Measurements from ENCODE around the gene SORCS2. TPM values are rescaled to one million over a fixed set of nuclear protein-coding genes. Genes with fewer than 3 reads are reported as not detected.

SORCS2 gene
- total and polyA plus RNA-seq, 2 donors: 2.2 to 2.7 TPM

DNA sequence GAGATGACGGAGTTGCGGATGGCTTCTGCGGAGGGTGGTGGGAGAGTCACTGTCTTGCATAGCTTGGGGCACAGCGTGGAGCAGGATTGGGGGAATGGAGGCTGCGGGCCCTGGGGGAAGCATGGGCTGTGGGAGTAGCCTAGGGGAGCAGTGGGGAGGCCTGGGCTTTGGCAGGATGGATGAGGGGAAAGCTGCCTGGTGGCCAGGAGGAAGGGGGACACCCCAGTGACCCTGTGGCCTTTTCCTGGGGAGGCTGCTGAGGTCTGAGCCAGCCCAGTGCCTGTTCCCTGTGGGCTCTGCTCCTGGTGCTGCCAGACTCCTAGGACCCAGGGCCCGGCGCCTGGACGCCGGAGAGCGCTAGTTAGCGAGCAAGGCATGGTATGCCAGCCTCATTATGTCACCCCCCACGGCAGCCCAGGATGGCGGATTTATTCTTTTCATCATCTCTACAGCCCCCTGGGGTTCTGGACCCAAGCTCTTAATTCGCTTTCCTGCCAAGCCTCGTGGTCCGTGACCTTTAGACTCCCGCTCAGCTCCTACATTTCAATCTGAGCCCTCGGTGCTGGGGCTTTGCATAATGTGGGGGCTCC, 39.8 kb downstream of the SORCS2 start:
- Histone ChIP-seq H3K36me3 (ENCODE audit: control insufficient read depth in 2 of 2, insufficient read depth in 2 of 2, low read length in 1 of 2) (no peaks in the 10 kb centered on the region), H3K27ac (ENCODE audit: low read depth in 1 of 2, low read length in 1 of 2) (no peak overlapping the region), H3K4me1 (ENCODE audit: control insufficient read depth in 2 of 2, insufficient read depth in 2 of 2, low read length in 2 of 2) (no peaks in the 10 kb centered on the region), H3K27me3 (ENCODE audit: control insufficient read depth in 2 of 2, insufficient read depth in 1 of 2, low read length in 1 of 2) (no peaks in the 10 kb centered on the region), H3K4me3 (ENCODE audit: low read length in 2 of 2) (no peak overlapping the region), H3K9me3 (ENCODE audit: control insufficient read depth in 2 of 2, insufficient read depth in 1 of 2, low read length in 1 of 2) (no peaks in the 10 kb centered on the region)
- 93% methylated on average over 18 of the region's 18 CpGs for whole genome bisulfite sequencing
- no peak for DNase-seq (ENCODE audit: low read depth in 6 of 9, low spot score in 9 of 9)

DNA sequence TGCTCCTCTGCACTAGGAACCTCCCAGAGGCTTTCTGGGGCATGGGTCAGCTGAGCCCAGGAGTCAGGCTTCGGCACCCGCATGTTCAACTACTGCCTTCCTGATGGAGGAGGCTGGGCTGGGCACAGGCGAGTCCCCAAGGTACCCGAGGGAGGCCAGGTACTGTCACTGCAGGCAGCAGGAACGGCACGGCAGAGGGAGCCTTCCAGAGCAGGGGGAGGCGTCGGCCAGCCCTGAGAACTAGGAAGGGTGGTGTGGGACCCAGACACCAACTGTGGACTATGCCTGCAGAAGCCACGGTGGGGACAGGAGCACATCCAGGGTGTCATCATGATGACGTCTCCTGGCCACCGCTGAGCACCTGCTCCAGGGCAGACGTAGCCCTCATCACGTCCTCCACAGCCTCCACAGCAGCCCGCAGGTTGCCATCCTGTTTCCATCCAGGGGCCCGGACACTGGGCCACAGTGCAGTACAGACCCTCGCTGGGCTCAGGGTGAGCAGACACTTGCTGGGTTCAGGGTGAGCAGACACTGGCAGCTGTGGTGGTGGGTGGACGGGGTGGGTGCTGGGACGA, 40.8 kb downstream of the SORCS2 start:
- Histone ChIP-seq H3K36me3 (ENCODE audit: control insufficient read depth in 2 of 2, insufficient read depth in 2 of 2, low read length in 1 of 2) (no peaks in the 10 kb centered on the region), H3K9me3 (ENCODE audit: control insufficient read depth in 2 of 2, insufficient read depth in 1 of 2, low read length in 1 of 2) (no peaks in the 10 kb centered on the region), H3K27ac (ENCODE audit: low read depth in 1 of 2, low read length in 1 of 2) (no peak overlapping the region), H3K4me3 (ENCODE audit: low read length in 2 of 2) (no peak overlapping the region), H3K4me1 (ENCODE audit: control insufficient read depth in 2 of 2, insufficient read depth in 2 of 2, low read length in 2 of 2) (no peaks in the 10 kb centered on the region), H3K27me3 (ENCODE audit: control insufficient read depth in 2 of 2, insufficient read depth in 1 of 2, low read length in 1 of 2) (no peaks in the 10 kb centered on the region)
- no peak for DNase-seq (ENCODE audit: low read depth in 6 of 9, low spot score in 9 of 9)
- 90% methylated on average over 18 of the region's 18 CpGs for WGBS

DNA sequence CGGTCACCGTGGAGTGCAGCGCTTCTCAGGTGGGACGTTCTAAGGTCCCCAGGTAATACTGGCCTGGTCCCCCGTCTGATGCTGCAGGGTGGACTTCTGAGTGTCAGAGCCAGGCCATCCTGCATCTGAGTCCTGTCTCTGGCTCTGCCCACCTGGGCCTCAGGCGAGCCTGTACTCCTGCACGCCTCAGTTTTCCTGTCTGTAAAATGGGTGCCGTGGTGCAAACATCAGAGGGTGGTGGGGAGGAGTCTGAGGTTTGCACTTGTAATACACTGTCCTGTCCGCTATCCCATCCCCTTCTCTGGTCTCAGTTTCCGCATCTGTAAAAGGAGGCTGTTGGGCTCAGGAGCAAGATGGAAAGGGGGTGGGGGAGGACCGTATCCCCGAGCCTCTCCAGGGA, 41.3 kb downstream of the SORCS2 start:
- Histone ChIP-seq H3K27me3 (ENCODE audit: control insufficient read depth in 2 of 2, insufficient read depth in 1 of 2, low read length in 1 of 2) (no peaks in the 10 kb centered on the region), H3K36me3 (ENCODE audit: control insufficient read depth in 2 of 2, insufficient read depth in 2 of 2, low read length in 1 of 2) (no peaks in the 10 kb centered on the region), H3K4me1 (ENCODE audit: control insufficient read depth in 2 of 2, insufficient read depth in 2 of 2, low read length in 2 of 2) (no peaks in the 10 kb centered on the region), H3K4me3 (ENCODE audit: low read length in 2 of 2) (no peak overlapping the region), H3K9me3 (ENCODE audit: control insufficient read depth in 2 of 2, insufficient read depth in 1 of 2, low read length in 1 of 2) (peaks cover 0 to 5% of the 10 kb centered on the region in 2 donors), H3K27ac (ENCODE audit: low read depth in 1 of 2, low read length in 1 of 2) (no peak overlapping the region)
- DNase-seq (ENCODE audit: low read depth in 6 of 9, low spot score in 9 of 9): no peak
- WGBS: 91% methylated on average over 12 of the region's 12 CpGs

DNA sequence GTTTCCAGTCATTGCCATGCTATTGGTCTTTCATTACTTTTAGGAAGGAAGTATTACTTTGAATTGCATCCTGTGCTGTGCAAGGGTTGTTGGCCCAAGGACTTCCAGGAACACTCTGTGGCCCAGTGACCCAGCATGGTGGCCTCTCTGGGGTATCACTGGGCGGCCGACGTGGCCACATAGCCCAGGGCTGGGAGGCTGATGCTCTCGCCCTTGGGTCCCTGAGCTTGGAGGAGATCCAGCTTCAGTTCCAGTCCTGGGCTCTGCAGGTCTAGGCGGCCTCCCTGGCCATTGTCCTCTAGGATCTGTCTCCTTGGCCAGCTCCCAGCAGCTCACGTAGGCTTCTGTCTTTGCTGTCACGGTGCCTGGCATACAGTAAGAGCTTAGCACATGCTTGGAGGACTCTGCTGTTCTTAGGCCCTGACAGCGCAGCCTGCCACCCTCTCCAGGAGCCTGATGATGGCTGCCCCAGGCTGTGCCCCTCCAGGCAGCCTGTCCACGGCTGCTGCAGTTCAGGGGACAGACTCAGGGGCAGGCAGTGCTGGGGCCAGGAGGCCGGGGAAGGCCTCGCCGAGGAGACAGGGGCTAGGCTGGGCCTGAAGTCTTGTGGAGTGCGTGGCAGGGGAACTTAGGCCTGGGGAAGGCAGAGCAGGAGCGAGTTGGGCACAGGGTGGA, 42.2 kb downstream of the SORCS2 start:
- no peak overlapping the region for H3K4me3 ChIP-seq (ENCODE audit: low read length in 2 of 2)
- WGBS: 80% methylated on average over 14 of the region's 14 CpGs

DNA sequence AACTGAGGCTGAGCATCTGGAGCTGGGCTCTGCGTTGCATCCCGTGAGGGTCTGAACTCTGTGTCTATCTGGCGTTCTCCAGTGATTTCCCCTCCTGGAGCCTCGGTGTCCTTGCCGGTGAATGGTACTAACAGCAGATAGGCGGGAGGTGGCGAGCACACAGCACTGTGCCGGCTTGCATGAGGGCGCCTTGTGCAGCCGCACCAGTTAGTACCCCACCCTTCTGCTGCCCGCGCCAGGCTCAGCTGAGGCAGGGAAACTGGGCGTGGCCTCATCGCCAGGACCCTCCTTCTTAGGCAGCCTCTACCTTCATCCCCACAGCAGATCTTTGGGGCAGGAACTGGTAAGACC, 42.7 kb downstream of the SORCS2 start:
- Histone ChIP-seq H3K27ac (ENCODE audit: low read depth in 1 of 2, low read length in 1 of 2) (no peak overlapping the region), H3K36me3 (ENCODE audit: control insufficient read depth in 2 of 2, insufficient read depth in 2 of 2, low read length in 1 of 2) (no peaks in the 10 kb centered on the region), H3K4me3 (ENCODE audit: low read length in 2 of 2) (no peak overlapping the region), H3K4me1 (ENCODE audit: control insufficient read depth in 2 of 2, insufficient read depth in 2 of 2, low read length in 2 of 2) (no peaks in the 10 kb centered on the region), H3K27me3 (ENCODE audit: control insufficient read depth in 2 of 2, insufficient read depth in 1 of 2, low read length in 1 of 2) (no peaks in the 10 kb centered on the region), H3K9me3 (ENCODE audit: control insufficient read depth in 2 of 2, insufficient read depth in 1 of 2, low read length in 1 of 2) (peaks cover 0 to 6% of the 10 kb centered on the region in 2 donors)
- 96% methylated on average over 14 of the region's 14 CpGs for WGBS
- DNase-seq (ENCODE audit: low read depth in 6 of 9, low spot score in 9 of 9): no peak

More for the DNA sequence above, 42.2 kb downstream of the SORCS2 start:
- no peaks in the 10 kb centered on the region for H3K4me1 ChIP-seq (ENCODE audit: control insufficient read depth in 2 of 2, insufficient read depth in 2 of 2, low read length in 2 of 2)
- no peaks in the 10 kb centered on the region for H3K27me3 ChIP-seq (ENCODE audit: control insufficient read depth in 2 of 2, insufficient read depth in 1 of 2, low read length in 1 of 2)
- DNase-seq (ENCODE audit: low read depth in 6 of 9, low spot score in 9 of 9): no peak
- no peak overlapping the region for H3K27ac ChIP-seq (ENCODE audit: low read depth in 1 of 2, low read length in 1 of 2)
- no peaks in the 10 kb centered on the region for H3K36me3 ChIP-seq (ENCODE audit: control insufficient read depth in 2 of 2, insufficient read depth in 2 of 2, low read length in 1 of 2)
- peaks cover 0 to 6% of the 10 kb centered on the region in 2 donors for H3K9me3 ChIP-seq (ENCODE audit: control insufficient read depth in 2 of 2, insufficient read depth in 1 of 2, low read length in 1 of 2)

DNA sequence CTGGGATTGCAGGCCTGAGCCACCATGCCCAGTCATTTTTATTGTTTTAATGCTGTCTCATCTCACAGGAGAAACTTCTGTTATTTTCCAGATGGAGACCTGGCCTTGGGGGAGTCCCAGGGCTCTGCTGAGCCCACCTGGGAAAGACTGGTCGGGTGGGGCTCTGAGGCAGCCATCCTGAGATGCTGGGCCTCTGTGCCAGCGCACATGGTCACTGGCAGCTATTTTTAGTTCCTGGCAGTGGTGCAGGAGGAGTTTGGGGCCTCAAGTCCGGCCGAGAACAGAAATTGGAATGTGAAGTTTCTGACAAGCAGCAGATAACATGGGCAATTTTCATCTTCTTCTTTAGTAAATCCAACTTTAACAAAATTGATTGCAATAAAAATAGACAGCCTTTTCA, 44.5 kb downstream of the SORCS2 start:
- no peaks in the 10 kb centered on the region for H3K27me3 ChIP-seq (ENCODE audit: control insufficient read depth in 2 of 2, insufficient read depth in 1 of 2, low read length in 1 of 2)
- H3K4me3 ChIP-seq (ENCODE audit: low read length in 2 of 2): no peak overlapping the region
- H3K4me1 ChIP-seq (ENCODE audit: control insufficient read depth in 2 of 2, insufficient read depth in 2 of 2, low read length in 2 of 2): no peaks in the 10 kb centered on the region
- no peak overlapping the region for H3K27ac ChIP-seq (ENCODE audit: low read depth in 1 of 2, low read length in 1 of 2)
- no peak for DNase-seq (ENCODE audit: low read depth in 6 of 9, low spot score in 9 of 9)
- H3K9me3 ChIP-seq (ENCODE audit: control insufficient read depth in 2 of 2, insufficient read depth in 1 of 2, low read length in 1 of 2): peaks cover 0 to 6% of the 10 kb centered on the region in 2 donors
- no peaks in the 10 kb centered on the region for H3K36me3 ChIP-seq (ENCODE audit: control insufficient read depth in 2 of 2, insufficient read depth in 2 of 2, low read length in 1 of 2)
- WGBS: 77% methylated on average over 4 of the region's 4 CpGs

DNA sequence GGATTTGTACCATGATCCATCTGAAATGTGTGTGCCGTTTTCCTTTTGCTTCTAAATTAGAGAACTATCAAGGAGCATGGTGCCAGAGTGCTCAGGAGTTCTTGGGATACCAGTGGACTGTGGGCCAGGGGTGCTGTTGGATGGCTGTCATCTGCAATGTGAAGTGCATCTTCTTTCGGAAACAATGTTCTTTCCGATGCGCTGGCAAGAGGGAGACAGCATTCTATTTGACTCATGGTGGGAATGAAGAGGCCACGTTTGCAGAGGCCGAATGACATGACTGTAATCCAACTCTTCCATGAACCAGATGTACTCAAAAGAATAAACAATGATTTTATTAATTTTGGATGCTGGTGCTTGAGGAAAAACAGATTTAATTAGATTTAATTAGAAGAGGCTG, 45.5 kb downstream of the SORCS2 start:
- no peak overlapping the region for H3K27ac ChIP-seq (ENCODE audit: low read depth in 1 of 2, low read length in 1 of 2)

DNA sequence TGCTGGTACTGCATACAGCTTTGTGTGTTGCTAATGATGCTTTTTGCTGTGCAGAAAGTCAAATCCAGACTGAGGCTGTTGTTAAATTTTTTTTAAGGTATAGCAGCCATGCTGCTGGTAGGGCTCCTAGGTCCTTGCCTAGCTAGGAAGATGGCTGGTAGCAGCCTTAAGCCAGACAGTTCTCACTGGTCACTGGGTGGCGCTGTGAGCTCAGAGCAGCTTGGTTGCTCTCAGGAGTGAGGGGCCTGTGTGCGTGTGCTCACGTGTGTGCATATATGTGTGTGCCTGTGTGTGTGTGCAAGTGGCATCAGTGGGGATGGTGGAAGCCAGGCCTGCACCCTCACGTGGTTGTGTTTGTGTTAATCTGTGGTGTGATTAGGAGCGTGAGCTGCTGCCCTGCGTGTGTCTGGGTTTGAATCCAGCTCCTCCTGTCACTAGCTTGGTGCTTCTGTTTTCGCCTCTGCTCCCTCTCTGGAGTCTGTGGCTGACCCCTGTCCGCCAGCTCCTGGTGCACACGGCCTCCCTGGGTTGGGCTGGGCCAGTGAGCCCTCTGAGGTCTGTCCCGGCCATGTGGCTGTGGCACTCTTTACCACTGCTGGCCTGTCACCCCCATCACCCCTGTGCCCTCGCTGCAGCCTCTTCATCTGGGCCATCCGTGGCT, 46.1 kb downstream of the SORCS2 start:
- no peak for DNase-seq (ENCODE audit: low read depth in 6 of 9, low spot score in 9 of 9)
- Histone ChIP-seq H3K4me1 (ENCODE audit: control insufficient read depth in 2 of 2, insufficient read depth in 2 of 2, low read length in 2 of 2) (no peaks in the 10 kb centered on the region), H3K36me3 (ENCODE audit: control insufficient read depth in 2 of 2, insufficient read depth in 2 of 2, low read length in 1 of 2) (no peaks in the 10 kb centered on the region), H3K27me3 (ENCODE audit: control insufficient read depth in 2 of 2, insufficient read depth in 1 of 2, low read length in 1 of 2) (no peaks in the 10 kb centered on the region), H3K4me3 (ENCODE audit: low read length in 2 of 2) (no peak overlapping the region), H3K9me3 (ENCODE audit: control insufficient read depth in 2 of 2, insufficient read depth in 1 of 2, low read length in 1 of 2) (peaks cover 0 to 6% of the 10 kb centered on the region in 2 donors), H3K27ac (ENCODE audit: low read depth in 1 of 2, low read length in 1 of 2) (no peak overlapping the region)
- 90% methylated on average over 12 of the region's 12 CpGs for WGBS

More for the DNA sequence above, 45.5 kb downstream of the SORCS2 start:
- 93% methylated on average over 6 of the region's 6 CpGs for WGBS
- Histone ChIP-seq H3K9me3 (ENCODE audit: control insufficient read depth in 2 of 2, insufficient read depth in 1 of 2, low read length in 1 of 2) (peaks cover 0 to 6% of the 10 kb centered on the region in 2 donors), H3K36me3 (ENCODE audit: control insufficient read depth in 2 of 2, insufficient read depth in 2 of 2, low read length in 1 of 2) (no peaks in the 10 kb centered on the region), H3K4me1 (ENCODE audit: control insufficient read depth in 2 of 2, insufficient read depth in 2 of 2, low read length in 2 of 2) (no peaks in the 10 kb centered on the region), H3K27me3 (ENCODE audit: control insufficient read depth in 2 of 2, insufficient read depth in 1 of 2, low read length in 1 of 2) (no peaks in the 10 kb centered on the region), H3K4me3 (ENCODE audit: low read length in 2 of 2) (no peak overlapping the region)
- DNase-seq (ENCODE audit: low read depth in 6 of 9, low spot score in 9 of 9): no peak

Data from thymus (tissue), 11 donors.